ENCODE measurements around the gene KCNRG. TPM values are rescaled to one million over a fixed set of nuclear protein-coding genes. Genes with fewer than 3 reads are reported as not detected.

KCNRG gene
- total RNA-seq, 2 donors from 2014 or later, result 0.62 to 1.1 TPM

GRCh38 chr13:50069261-50069660, 54.0 kb downstream of the KCNRG start:
- Mint-ChIP-seq H3K4me1 (no peaks in the 10 kb centered on the region), H3K9me3 (no peaks in the 10 kb centered on the region), H3K27ac (no peak overlapping the region), H3K4me3 (no peak overlapping the region), H3K27me3 (ENCODE audit: insufficient read depth) (no peaks in the 10 kb centered on the region), H3K36me3 (ENCODE audit: low read depth) (peaks cover 18% of the 10 kb centered on the region)
- WGBS, 2 experiments (ENCODE audit: insufficient coverage in 1 of 2, insufficient read length in 1 of 2), result 100% methylated on average over 1 of the region's 1 CpG; no CpG with 5 or more reads in 1 of the 2 experiments
- no peak for DNase-seq
- Histone ChIP-seq H3K27ac (ENCODE audit: low read depth, low read length) (no peak overlapping the region), H3K4me1 (ENCODE audit: control insufficient read depth, insufficient read depth, low read length) (no peaks in the 10 kb centered on the region), H3K4me3 (ENCODE audit: low read length) (no peak overlapping the region), H3K36me3 (ENCODE audit: control insufficient read depth, insufficient read depth, low read length) (peaks cover 60% of the 10 kb centered on the region), H3K9me3 (ENCODE audit: control insufficient read depth, low read length) (no peaks in the 10 kb centered on the region), H3K27me3 (ENCODE audit: control insufficient read depth, insufficient read depth, low read length, poor library complexity, severe bottlenecking) (no peaks in the 10 kb centered on the region), H3K9ac (ENCODE audit: extremely low read depth, low read length, poor library complexity, severe bottlenecking) (no peak overlapping the region)
- no peak for TF ChIP-seq CTCF (conservative IDR thresholded peaks at IDR 0.05)

- no peaks in the 10 kb centered on the region for H3K9me3 Mint-ChIP-seq
- peaks cover 56% of the 10 kb centered on the region for H3K36me3 ChIP-seq (ENCODE audit: control insufficient read depth, insufficient read depth, low read length)
- no peak overlapping the region for H3K27ac ChIP-seq (ENCODE audit: low read depth, low read length)
- H3K4me1 Mint-ChIP-seq, result no peaks in the 10 kb centered on the region
- H3K9me3 ChIP-seq (ENCODE audit: control insufficient read depth, low read length), result no peaks in the 10 kb centered on the region
- no peak for DNase-seq
- no peaks in the 10 kb centered on the region for H3K27me3 ChIP-seq (ENCODE audit: control insufficient read depth, insufficient read depth, low read length, poor library complexity, severe bottlenecking)
- no peaks in the 10 kb centered on the region for H3K27me3 Mint-ChIP-seq (ENCODE audit: insufficient read depth)
- H3K4me1 ChIP-seq (ENCODE audit: control insufficient read depth, insufficient read depth, low read length), result no peaks in the 10 kb centered on the region
- TF ChIP-seq CTCF (conservative IDR thresholded peaks at IDR 0.05), result no peak
- no peak overlapping the region for H3K9ac ChIP-seq (ENCODE audit: extremely low read depth, low read length, poor library complexity, severe bottlenecking)
- peaks cover 17% of the 10 kb centered on the region for H3K36me3 Mint-ChIP-seq (ENCODE audit: low read depth)
- H3K27ac Mint-ChIP-seq, result no peak overlapping the region
- H3K4me3 Mint-ChIP-seq, result no peak overlapping the region
- H3K4me3 ChIP-seq (ENCODE audit: low read length), result no peak overlapping the region
Observed at GRCh38 chr13:50070186-50070585, 54.9 kb downstream of the KCNRG start.

Small RNA genes within 50 kb of the gene (microRNA-seq; reads per million reads assigned to microRNA genes)
- gene MIR15A (ENCODE audit: borderline microRNAs expressed) (294 reads per million, percentile 85 among the genes with 10 or more reads in this experiment), gene MIR16-1 (ENCODE audit: borderline microRNAs expressed) (134 reads per million, percentile 77 among the genes with 10 or more reads in this experiment), gene MIR3613 (ENCODE audit: borderline microRNAs expressed) (0.74 reads per million)

Other genes starting within 250 kb of the KCNRG start
- 10 to 100 TPM; 59.0 to 64.2 TPM for gene KPNA3, start 222.8 kb upstream of the KCNRG start, total RNA-seq
- gene SPRYD7, start 79.1 kb upstream of the KCNRG start, total RNA-seq, result 1 to 10 TPM; 2.0 to 5.6 TPM
- 10 to 100 TPM; 44.3 TPM for gene TRIM13, start 18.4 kb upstream of the KCNRG start, total RNA-seq